K562 (cell line): Measurements from ENCODE around the gene MED16. TPM values are rescaled to one million over a fixed set of nuclear protein-coding genes. Genes with fewer than 3 reads are reported as not detected.

Experiments used
- ADNP ChIP-seq: fragments of 200-800 bp; sonication (Bioruptor generic); IDR thresholded peaks from 2 replicates; pipeline ENCODE4 v1.6.1; 2016; ENCODE audit warnings: missing genetic modification characterization, missing compliant biosample characterization
- HNRNPLL ChIP-seq: fragments of 200-400 bp; formaldehyde crosslinking; IDR thresholded peaks from 2 replicates; pipeline ENCODE4 v1.6.1; 2017; ENCODE audit warnings: low read length, low read depth, mild to moderate bottlenecking; ENCODE audit not compliant: poor library complexity, severe bottlenecking
- KDM1A ChIP-seq, 2 experiments: fragments of 450-650 bp; IDR thresholded peaks; 2 replicates each; pipeline ENCODE4 v1.6.1; 2016; ENCODE audit warnings: mild to moderate bottlenecking in 2 of 2
- LCOR ChIP-seq: sonication (generic); formaldehyde crosslinking; IDR thresholded peaks from 2 replicates; pipeline ENCODE4 v1.8.0; 2022; ENCODE audit warnings: mild to moderate bottlenecking, missing genetic modification reagents
- NCOA2 ChIP-seq, 2 experiments: fragments of 450-650 bp; IDR thresholded peaks; 2 replicates each; pipeline ENCODE4 v1.6.1; 2018; ENCODE audit warnings: mild to moderate bottlenecking in 2 of 2, moderate library complexity in 1 of 2; ENCODE audit not compliant: partially characterized antibody in 2 of 2
- RCOR1 ChIP-seq, 2 experiments: IDR thresholded peaks; 2 replicates each; pipeline ENCODE4 v1.6.1; 2012; ENCODE audit warnings: low read depth in 2 of 2, low read length in 2 of 2, borderline replicate concordance in 1 of 2, improper control_type of control experiment in 1 of 2
- RNF2 ChIP-seq: sonication (generic); IDR thresholded peaks from 2 replicates; pipeline ENCODE4 v1.6.1; 2016
- SIN3B ChIP-seq: fragments of 450-650 bp; IDR thresholded peaks from 2 replicates; pipeline ENCODE4 v1.6.1; 2017; ENCODE audit warnings: low read depth, mild to moderate bottlenecking, moderate library complexity
- SMAD1 ChIP-seq: fragments of 150-350 bp; IDR thresholded peaks from 2 replicates; pipeline ENCODE4 v1.6.1; 2014; ENCODE audit warnings: low read length, low read depth; ENCODE audit not compliant: partially characterized antibody
- SMARCA4 ChIP-seq: fragments of 450-650 bp; IDR thresholded peaks from 2 replicates; pipeline ENCODE4 v1.6.1; 2016
- SOX6 ChIP-seq: fragments of 450-650 bp; IDR thresholded peaks from 2 replicates; pipeline ENCODE4 v1.6.1; 2014; ENCODE audit warnings: mild to moderate bottlenecking
- TCF7 ChIP-seq: sonication (generic); IDR thresholded peaks from 2 replicates; pipeline ENCODE4 v1.6.1; 2016; ENCODE audit warnings: antibody characterized with exemption, borderline replicate concordance
- TEAD4 ChIP-seq, 2 experiments: sonication (generic) in 1 of 2; formaldehyde crosslinking in 1 of 2; IDR thresholded peaks; 2 replicates each; pipeline versions ENCODE4 v1.6.1 to v1.8.0; 2012 to 2022; ENCODE audit warnings: borderline replicate concordance in 1 of 2, inconsistent platforms in 1 of 2, low read length in 1 of 2, mild to moderate bottlenecking in 1 of 2, missing genetic modification reagents in 1 of 2
- ZKSCAN8 ChIP-seq: fragments of 200-800 bp; sonication (Bioruptor generic); IDR thresholded peaks from 2 replicates; pipeline ENCODE4 v1.6.1; 2016; ENCODE audit warnings: missing genetic modification characterization, missing compliant biosample characterization
- ZNF212 ChIP-seq: fragments of 450-650 bp; formaldehyde crosslinking; IDR thresholded peaks from 2 replicates; pipeline ENCODE4 v1.4.0; 2020; ENCODE audit warnings: mild to moderate bottlenecking
- ZNF436 ChIP-seq: fragments of 250-450, 450-650 bp; sonication (Bioruptor Pico); formaldehyde crosslinking; IDR thresholded peaks from 2 replicates; pipeline ENCODE4 v1.7.0; 2020; ENCODE audit warnings: mild to moderate bottlenecking
- ZNF785 ChIP-seq: fragments of 250-450 bp; sonication (Bioruptor Pico); IDR thresholded peaks from 2 replicates; pipeline ENCODE4 v1.4.0; 2020; ENCODE audit warnings: mild to moderate bottlenecking
- polyA plus RNA-seq, 8 experiments: library from polyadenylated mRNA; depleted of rRNA in 4 of 8; stranded (reverse) in 5 of 8; unstranded in 3 of 8; fragments of >200 nt; fragmentation: Nextera tagmentation in 2 of 8; fragmentation: Illumina TruSeq in 1 of 8; extraction: Ambion mirVana in 2 of 8; extraction: Trizol in 1 of 8; gene quantifications; 2 replicates each; pipeline versions ENCODE4 v1.2.1 to v1.2.3, GENCODE V29; 2011 to 2014; ENCODE audit warnings: inconsistent platforms in 1 of 8, missing spikeins in 1 of 8
- total RNA-seq, 7 experiments: library from RNA; depleted of rRNA in 6 of 7; stranded (reverse); fragments of >200 nt in 6 of 7; fragmentation: Illumina TruSeq in 2 of 7; extraction: Trizol in 2 of 7; gene quantifications; 2 replicates each; pipeline versions ENCODE4 v1.2.1 to v1.2.3, GENCODE V29; 2011 to 2021; ENCODE audit warnings: low replicate concordance in 1 of 7
- TF ChIP-seq, protein P1 (sequence below): fragments of 450-650 bp; IDR thresholded peaks from 2 replicates; pipeline ENCODE4 v1.6.1; 2016; ENCODE audit warnings: mild to moderate bottlenecking, moderate library complexity

The MED16 gene
- total and polyA plus RNA-seq, 9 of the 15 experiments (the other 6 are each of a cell fraction or from before 2014, with no cell fraction given) = 0.89 to 59.9 (median 8.6) TPM

DNA sequence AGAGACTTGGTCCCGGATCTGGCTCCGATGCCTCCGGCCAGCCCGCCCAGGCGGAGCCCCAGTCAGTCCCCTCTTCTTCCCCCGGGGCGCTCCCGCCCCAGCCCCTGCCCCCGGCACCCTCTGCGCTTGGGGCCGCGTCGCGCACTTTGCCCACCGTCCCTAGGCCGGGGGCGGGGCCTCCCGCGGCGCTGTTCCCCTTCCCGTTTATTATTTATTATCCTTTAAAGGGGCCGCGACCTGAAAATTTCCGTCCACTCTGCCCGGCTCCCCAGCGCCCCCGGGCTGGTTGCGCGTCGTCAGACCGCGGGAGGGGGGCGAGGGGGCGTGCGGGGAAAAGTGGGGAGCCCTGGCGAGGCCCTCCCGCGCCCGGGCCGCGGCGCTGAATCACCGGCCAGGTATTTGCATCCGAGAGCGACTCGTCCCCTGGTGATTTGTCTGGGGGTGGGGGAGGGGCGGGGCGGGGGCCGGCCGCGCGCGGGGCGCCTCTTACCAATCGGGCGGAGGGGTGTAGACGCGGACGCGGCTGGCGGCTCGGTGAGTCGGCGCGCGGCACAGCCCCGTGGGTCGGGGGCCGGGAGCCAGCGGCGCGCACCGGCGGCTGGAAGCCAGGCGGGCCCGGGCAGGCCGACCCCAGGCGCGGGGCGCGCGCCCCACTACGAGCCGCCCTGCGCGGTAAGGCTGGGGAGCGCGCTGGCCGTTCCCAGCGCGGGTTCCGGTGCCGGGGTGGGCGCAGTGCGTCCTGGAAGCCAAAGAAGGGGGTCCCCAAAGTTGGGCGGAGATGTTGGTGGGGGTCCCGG lies 32.7 kb upstream of the MED16 start, which contains the start of gene ARID3A (continued):
- TF ChIP-seq, protein P1, sequence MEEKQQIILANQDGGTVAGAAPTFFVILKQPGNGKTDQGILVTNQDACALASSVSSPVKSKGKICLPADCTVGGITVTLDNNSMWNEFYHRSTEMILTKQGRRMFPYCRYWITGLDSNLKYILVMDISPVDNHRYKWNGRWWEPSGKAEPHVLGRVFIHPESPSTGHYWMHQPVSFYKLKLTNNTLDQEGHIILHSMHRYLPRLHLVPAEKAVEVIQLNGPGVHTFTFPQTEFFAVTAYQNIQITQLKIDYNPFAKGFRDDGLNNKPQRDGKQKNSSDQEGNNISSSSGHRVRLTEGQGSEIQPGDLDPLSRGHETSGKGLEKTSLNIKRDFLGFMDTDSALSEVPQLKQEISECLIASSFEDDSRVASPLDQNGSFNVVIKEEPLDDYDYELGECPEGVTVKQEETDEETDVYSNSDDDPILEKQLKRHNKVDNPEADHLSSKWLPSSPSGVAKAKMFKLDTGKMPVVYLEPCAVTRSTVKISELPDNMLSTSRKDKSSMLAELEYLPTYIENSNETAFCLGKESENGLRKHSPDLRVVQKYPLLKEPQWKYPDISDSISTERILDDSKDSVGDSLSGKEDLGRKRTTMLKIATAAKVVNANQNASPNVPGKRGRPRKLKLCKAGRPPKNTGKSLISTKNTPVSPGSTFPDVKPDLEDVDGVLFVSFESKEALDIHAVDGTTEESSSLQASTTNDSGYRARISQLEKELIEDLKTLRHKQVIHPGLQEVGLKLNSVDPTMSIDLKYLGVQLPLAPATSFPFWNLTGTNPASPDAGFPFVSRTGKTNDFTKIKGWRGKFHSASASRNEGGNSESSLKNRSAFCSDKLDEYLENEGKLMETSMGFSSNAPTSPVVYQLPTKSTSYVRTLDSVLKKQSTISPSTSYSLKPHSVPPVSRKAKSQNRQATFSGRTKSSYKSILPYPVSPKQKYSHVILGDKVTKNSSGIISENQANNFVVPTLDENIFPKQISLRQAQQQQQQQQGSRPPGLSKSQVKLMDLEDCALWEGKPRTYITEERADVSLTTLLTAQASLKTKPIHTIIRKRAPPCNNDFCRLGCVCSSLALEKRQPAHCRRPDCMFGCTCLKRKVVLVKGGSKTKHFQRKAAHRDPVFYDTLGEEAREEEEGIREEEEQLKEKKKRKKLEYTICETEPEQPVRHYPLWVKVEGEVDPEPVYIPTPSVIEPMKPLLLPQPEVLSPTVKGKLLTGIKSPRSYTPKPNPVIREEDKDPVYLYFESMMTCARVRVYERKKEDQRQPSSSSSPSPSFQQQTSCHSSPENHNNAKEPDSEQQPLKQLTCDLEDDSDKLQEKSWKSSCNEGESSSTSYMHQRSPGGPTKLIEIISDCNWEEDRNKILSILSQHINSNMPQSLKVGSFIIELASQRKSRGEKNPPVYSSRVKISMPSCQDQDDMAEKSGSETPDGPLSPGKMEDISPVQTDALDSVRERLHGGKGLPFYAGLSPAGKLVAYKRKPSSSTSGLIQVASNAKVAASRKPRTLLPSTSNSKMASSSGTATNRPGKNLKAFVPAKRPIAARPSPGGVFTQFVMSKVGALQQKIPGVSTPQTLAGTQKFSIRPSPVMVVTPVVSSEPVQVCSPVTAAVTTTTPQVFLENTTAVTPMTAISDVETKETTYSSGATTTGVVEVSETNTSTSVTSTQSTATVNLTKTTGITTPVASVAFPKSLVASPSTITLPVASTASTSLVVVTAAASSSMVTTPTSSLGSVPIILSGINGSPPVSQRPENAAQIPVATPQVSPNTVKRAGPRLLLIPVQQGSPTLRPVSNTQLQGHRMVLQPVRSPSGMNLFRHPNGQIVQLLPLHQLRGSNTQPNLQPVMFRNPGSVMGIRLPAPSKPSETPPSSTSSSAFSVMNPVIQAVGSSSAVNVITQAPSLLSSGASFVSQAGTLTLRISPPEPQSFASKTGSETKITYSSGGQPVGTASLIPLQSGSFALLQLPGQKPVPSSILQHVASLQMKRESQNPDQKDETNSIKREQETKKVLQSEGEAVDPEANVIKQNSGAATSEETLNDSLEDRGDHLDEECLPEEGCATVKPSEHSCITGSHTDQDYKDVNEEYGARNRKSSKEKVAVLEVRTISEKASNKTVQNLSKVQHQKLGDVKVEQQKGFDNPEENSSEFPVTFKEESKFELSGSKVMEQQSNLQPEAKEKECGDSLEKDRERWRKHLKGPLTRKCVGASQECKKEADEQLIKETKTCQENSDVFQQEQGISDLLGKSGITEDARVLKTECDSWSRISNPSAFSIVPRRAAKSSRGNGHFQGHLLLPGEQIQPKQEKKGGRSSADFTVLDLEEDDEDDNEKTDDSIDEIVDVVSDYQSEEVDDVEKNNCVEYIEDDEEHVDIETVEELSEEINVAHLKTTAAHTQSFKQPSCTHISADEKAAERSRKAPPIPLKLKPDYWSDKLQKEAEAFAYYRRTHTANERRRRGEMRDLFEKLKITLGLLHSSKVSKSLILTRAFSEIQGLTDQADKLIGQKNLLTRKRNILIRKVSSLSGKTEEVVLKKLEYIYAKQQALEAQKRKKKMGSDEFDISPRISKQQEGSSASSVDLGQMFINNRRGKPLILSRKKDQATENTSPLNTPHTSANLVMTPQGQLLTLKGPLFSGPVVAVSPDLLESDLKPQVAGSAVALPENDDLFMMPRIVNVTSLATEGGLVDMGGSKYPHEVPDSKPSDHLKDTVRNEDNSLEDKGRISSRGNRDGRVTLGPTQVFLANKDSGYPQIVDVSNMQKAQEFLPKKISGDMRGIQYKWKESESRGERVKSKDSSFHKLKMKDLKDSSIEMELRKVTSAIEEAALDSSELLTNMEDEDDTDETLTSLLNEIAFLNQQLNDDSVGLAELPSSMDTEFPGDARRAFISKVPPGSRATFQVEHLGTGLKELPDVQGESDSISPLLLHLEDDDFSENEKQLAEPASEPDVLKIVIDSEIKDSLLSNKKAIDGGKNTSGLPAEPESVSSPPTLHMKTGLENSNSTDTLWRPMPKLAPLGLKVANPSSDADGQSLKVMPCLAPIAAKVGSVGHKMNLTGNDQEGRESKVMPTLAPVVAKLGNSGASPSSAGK = no peak
- TF ChIP-seq ZNF785 (no peak), ZNF212 (CRISPR knock-in tag) (no peak), LCOR (CRISPR knock-in tag) (no peak), TCF7 (0 out of 2 replicates have a peak, but pooled peaks have one; percentile 26), RCOR1 (IDR thresholded peaks at IDR 0.05; ENCODE audit: borderline replicate concordance in 1 of 2, low read depth in 2 of 2, low read length in 2 of 2) (peak in 1 of 2 experiments; percentile 9; a peak in 1 of 4 replicates), SOX6 (0 out of 2 replicates have a peak, but pooled peaks have one; percentile 40), KDM1A (IDR thresholded peaks at IDR 0.05) (0 out of 4 replicates have a peak, but pooled peaks of 1 of the 2 experiments have one; percentile 6), ZNF436 (CRISPR knock-in tag) (no peak), HNRNPLL (no peak), ZKSCAN8 (CRISPR knock-in tag) (no peak), TEAD4 (IDR thresholded peaks at IDR 0.05; ENCODE audit: low read length) (no peak; the same call in 1 of the 2 replicates), TEAD4 (CRISPR knock-in tag; IDR thresholded peaks at IDR 0.05; ENCODE audit: borderline replicate concordance) (no peak), NCOA2 (IDR thresholded peaks at IDR 0.05; ENCODE audit: partially characterized antibody in 2 of 2) (peak in 1 of 2 experiments; percentile 99), SIN3B (no peak), RNF2 (peak; percentile 52; the same call in 1 of the 2 replicates), ADNP (tag) (peak; percentile 6; the same call in 1 of the 2 replicates), SMARCA4 (0 out of 2 replicates have a peak, but pooled peaks have one; percentile 15), SMAD1 (no peak)
